HepG2 (cell line): ENCODE measurements around the gene AMOTL2. TPM values are rescaled to one million over a fixed set of nuclear protein-coding genes. Genes with fewer than 3 reads are reported as not detected.

ENCODE experiments used
- AGO1 ChIP-seq: fragments of 200-400 bp; formaldehyde crosslinking; IDR thresholded peaks from 2 replicates; pipeline ENCODE4 v1.6.1; 2017; ENCODE audit warnings: mild to moderate bottlenecking, low read depth, low read length, moderate library complexity; ENCODE audit not compliant: poor library complexity, severe bottlenecking
- DNMT3B ChIP-seq: conservative IDR thresholded peaks from 2 replicates; pipeline ENCODE4 v1.6.1; 2016; ENCODE audit warnings: missing biosample characterization, control low read depth
- HMG20B ChIP-seq: conservative IDR thresholded peaks from 2 replicates; pipeline ENCODE4 v1.6.1; 2016; ENCODE audit warnings: missing genetic modification reagents, missing compliant biosample characterization
- HNRNPUL1 ChIP-seq: fragments of 200-400 bp; formaldehyde crosslinking; IDR thresholded peaks from 2 replicates; pipeline ENCODE4 v1.6.1; 2017; ENCODE audit warnings: low read depth, mild to moderate bottlenecking, low read length, moderate library complexity
- KLF12 ChIP-seq: sonication (generic); formaldehyde crosslinking; IDR thresholded peaks from 2 replicates; pipeline ENCODE4 v1.4.0; 2020; ENCODE audit warnings: missing genetic modification reagents, borderline replicate concordance
- KLF15 ChIP-seq: sonication (generic); formaldehyde crosslinking; IDR thresholded peaks from 2 replicates; pipeline ENCODE4 v1.8.1; 2023; ENCODE audit warnings: borderline replicate concordance, mild to moderate bottlenecking, inconsistent platforms, missing genetic modification reagents, mixed read lengths
- KLF16 ChIP-seq, 2 experiments: sonication (generic) in 1 of 2; formaldehyde crosslinking in 1 of 2; IDR thresholded peaks; 2 replicates each; pipeline versions ENCODE4 v1.6.1 to v1.8.0; 2016 to 2023; ENCODE audit warnings: missing genetic modification reagents in 2 of 2, missing compliant biosample characterization in 1 of 2
- MTA1 ChIP-seq: sonication (generic); formaldehyde crosslinking; IDR thresholded peaks from 2 replicates; pipeline ENCODE4 v1.4.0; 2020; ENCODE audit warnings: missing genetic modification reagents, mild to moderate bottlenecking, borderline replicate concordance
- MYC ChIP-seq: sonication (generic); formaldehyde crosslinking; IDR thresholded peaks from 2 replicates; pipeline ENCODE4 v1.9.0; 2021; ENCODE audit warnings: missing genetic modification reagents, borderline replicate concordance
- NPAS2 ChIP-seq: sonication (generic); formaldehyde crosslinking; IDR thresholded peaks from 2 replicates; pipeline ENCODE4 v1.8.0; 2022; ENCODE audit warnings: mild to moderate bottlenecking, missing genetic modification reagents, borderline replicate concordance
- SIN3A ChIP-seq: IDR thresholded peaks from 2 replicates; pipeline ENCODE4 v1.6.1; 2011; ENCODE audit warnings: low read depth, mild to moderate bottlenecking, control low read depth, low read length, borderline replicate concordance
- SSRP1 ChIP-seq: IDR thresholded peaks from 2 replicates; pipeline ENCODE4 v1.6.1; 2016; ENCODE audit warnings: control low read depth
- TAF1 ChIP-seq: sonication (generic); formaldehyde crosslinking; IDR thresholded peaks from 2 replicates; pipeline ENCODE4 v1.4.0; 2020; ENCODE audit warnings: missing genetic modification reagents
- XBP1 ChIP-seq: sonication (generic); formaldehyde crosslinking; IDR thresholded peaks from 2 replicates; pipeline ENCODE4 v1.5.0; 2020; ENCODE audit warnings: missing genetic modification reagents
- YEATS4 ChIP-seq: sonication (generic); formaldehyde crosslinking; IDR thresholded peaks from 2 replicates; pipeline ENCODE4 v1.4.0; 2020; ENCODE audit warnings: missing genetic modification reagents, borderline replicate concordance
- ZNF260 ChIP-seq: sonication (generic); formaldehyde crosslinking; IDR thresholded peaks from 2 replicates; pipeline ENCODE4 v1.4.0; 2020; ENCODE audit warnings: missing genetic modification reagents, low read depth, mild to moderate bottlenecking, borderline replicate concordance
- ZNF282 ChIP-seq: fragments of 450-650 bp; IDR thresholded peaks from 2 replicates; pipeline ENCODE4 v1.6.1; 2018; ENCODE audit not compliant: partially characterized antibody
- ZNF605 ChIP-seq: sonication (generic); formaldehyde crosslinking; IDR thresholded peaks from 2 replicates; pipeline ENCODE4 v1.8.0; 2022; ENCODE audit warnings: mild to moderate bottlenecking, missing genetic modification reagents
- ZNF75D ChIP-seq: sonication (generic); formaldehyde crosslinking; IDR thresholded peaks from 2 replicates; pipeline ENCODE4 v1.8.1; 2023; ENCODE audit warnings: missing genetic modification reagents, mild to moderate bottlenecking, borderline replicate concordance
- ZNF766 ChIP-seq: sonication (generic); formaldehyde crosslinking; IDR thresholded peaks from 2 replicates; pipeline ENCODE4 v1.5.0; 2020; ENCODE audit warnings: missing genetic modification reagents, borderline replicate concordance
- ZNF775 ChIP-seq: sonication (generic); formaldehyde crosslinking; IDR thresholded peaks from 2 replicates; pipeline ENCODE4 v1.4.0; 2020; ENCODE audit warnings: missing genetic modification reagents, mild to moderate bottlenecking, moderate library complexity, borderline replicate concordance
- ZSCAN22 ChIP-seq: sonication (generic); formaldehyde crosslinking; IDR thresholded peaks from 2 replicates; pipeline ENCODE4 v1.4.0; 2020; ENCODE audit warnings: mild to moderate bottlenecking, missing genetic modification reagents
- polyA plus RNA-seq, 8 experiments: library from polyadenylated mRNA; depleted of rRNA in 3 of 8; stranded (reverse) in 7 of 8; unstranded in 1 of 8; fragments of >200 nt; fragmentation: Illumina TruSeq in 4 of 8; extraction: Trizol in 4 of 8; gene quantifications; 2 replicates each; pipeline versions ENCODE4 v1.2.1 to v1.2.3, GENCODE V29; 2011 to 2016; ENCODE audit warnings: low read depth in 4 of 8, missing spikeins in 1 of 8, mixed read lengths in 1 of 8; ENCODE audit not compliant: insufficient read depth in 1 of 8
- total RNA-seq, 5 experiments: library from RNA; depleted of rRNA; stranded (reverse); fragments of >200 nt; fragmentation: Illumina TruSeq; extraction: Trizol; gene quantifications; 2 replicates each; pipeline ENCODE4 v1.2.3, GENCODE V29; 2016; ENCODE audit warnings: low read depth in 1 of 5
- TF ChIP-seq, protein P1 (sequence below): sonication (generic); formaldehyde crosslinking; IDR thresholded peaks from 2 replicates; pipeline ENCODE4 v1.4.0; 2020; ENCODE audit warnings: missing genetic modification reagents
- TF ChIP-seq, protein P2 (sequence below): sonication (generic); formaldehyde crosslinking; IDR thresholded peaks from 2 replicates; pipeline ENCODE4 v1.9.0; 2022; ENCODE audit warnings: low read depth, missing genetic modification reagents
- TF ChIP-seq, protein P3 (sequence below): fragments of 450-650 bp; IDR thresholded peaks from 2 replicates; pipeline ENCODE4 v1.6.1; 2016

AMOTL2 gene
- total and polyA plus RNA-seq, 2 of the 13 experiments (the other 11 are each of a cell fraction or from before 2014, with no cell fraction given) = 17.3 to 18.5 TPM

DNA sequence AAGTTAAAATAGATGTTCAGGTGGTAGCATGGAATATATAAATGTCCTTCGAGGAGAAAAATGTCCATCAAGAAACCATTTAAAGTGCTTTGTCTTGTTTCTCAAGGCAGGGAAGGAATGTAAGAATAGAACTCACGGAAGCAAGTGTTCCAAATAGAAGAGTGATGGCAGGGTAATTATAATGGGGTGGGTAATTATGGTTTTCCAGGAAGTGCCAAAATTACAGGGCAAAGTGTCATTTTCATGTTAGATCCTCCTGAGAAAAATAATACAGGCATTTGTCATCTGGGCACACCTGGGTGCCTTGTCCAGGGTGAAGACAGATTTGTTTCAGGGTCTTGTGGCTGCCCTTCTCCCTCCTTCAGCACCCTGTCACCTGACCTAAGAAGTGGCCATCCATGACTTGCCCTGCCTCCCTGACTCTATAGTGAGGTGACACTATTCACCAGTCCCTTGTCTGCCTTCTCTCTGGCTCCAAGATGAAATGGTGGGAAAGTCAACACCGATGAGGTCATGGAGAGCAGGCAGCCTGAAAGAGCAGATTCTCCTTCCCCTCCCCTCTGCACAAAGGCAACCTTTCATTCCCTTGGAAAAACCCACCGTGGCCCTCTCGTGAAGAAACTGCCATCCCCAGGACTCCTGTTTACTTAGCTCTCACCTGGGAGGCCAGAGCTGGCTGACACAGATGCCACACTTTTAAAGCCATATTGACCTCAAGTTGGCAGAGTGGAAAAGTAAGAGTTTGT, 45.1 kb upstream of the AMOTL2 start (continued):
- TF ChIP-seq TAF1 (CRISPR knock-in tag) (no peak), SSRP1 (CRISPR knock-in tag) (no peak), AGO1 (no peak), HMG20B (CRISPR knock-in tag) (peak; percentile 58; the same call in 1 of the 2 replicates), YEATS4 (CRISPR knock-in tag) (no peak), KLF16 (CRISPR knock-in tag; IDR thresholded peaks at IDR 0.05) (peak in 1 of 2 experiments; percentile 69; a peak in 1 of 4 replicates), SIN3A (peak; percentile 57; the same call in 1 of the 2 replicates), ZNF775 (CRISPR knock-in tag) (no peak), HNRNPUL1 (no peak), ZNF260 (no peak), XBP1 (CRISPR knock-in tag) (no peak), ZNF75D (CRISPR knock-in tag) (no peak), ZNF605 (CRISPR knock-in tag) (peak; percentile 65; the same call in 1 of the 2 replicates), ZNF766 (CRISPR knock-in tag) (no peak), KLF15 (CRISPR knock-in tag) (no peak), MYC (CRISPR knock-in tag) (peak; percentile 40; the same call in 1 of the 2 replicates), NPAS2 (CRISPR knock-in tag) (no peak), MTA1 (CRISPR knock-in tag) (peak; percentile 61; the same call in 1 of the 2 replicates), ZSCAN22 (CRISPR knock-in tag) (no peak), DNMT3B (CRISPR knock-in tag) (no peak), ZNF282 (no peak), KLF12 (CRISPR knock-in tag) (no peak)
- TF ChIP-seq, protein P1, sequence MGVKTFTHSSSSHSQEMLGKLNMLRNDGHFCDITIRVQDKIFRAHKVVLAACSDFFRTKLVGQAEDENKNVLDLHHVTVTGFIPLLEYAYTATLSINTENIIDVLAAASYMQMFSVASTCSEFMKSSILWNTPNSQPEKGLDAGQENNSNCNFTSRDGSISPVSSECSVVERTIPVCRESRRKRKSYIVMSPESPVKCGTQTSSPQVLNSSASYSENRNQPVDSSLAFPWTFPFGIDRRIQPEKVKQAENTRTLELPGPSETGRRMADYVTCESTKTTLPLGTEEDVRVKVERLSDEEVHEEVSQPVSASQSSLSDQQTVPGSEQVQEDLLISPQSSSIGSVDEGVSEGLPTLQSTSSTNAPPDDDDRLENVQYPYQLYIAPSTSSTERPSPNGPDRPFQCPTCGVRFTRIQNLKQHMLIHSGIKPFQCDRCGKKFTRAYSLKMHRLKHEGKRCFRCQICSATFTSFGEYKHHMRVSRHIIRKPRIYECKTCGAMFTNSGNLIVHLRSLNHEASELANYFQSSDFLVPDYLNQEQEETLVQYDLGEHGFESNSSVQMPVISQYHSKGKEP (CRISPR knock-in tag) = no peak
- TF ChIP-seq, protein P2, sequence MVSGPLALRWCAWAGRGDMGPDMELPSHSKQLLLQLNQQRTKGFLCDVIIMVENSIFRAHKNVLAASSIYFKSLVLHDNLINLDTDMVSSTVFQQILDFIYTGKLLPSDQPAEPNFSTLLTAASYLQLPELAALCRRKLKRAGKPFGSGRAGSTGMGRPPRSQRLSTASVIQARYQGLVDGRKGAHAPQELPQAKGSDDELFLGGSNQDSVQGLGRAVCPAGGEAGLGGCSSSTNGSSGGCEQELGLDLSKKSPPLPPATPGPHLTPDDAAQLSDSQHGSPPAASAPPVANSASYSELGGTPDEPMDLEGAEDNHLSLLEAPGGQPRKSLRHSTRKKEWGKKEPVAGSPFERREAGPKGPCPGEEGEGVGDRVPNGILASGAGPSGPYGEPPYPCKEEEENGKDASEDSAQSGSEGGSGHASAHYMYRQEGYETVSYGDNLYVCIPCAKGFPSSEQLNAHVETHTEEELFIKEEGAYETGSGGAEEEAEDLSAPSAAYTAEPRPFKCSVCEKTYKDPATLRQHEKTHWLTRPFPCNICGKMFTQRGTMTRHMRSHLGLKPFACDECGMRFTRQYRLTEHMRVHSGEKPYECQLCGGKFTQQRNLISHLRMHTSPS (CRISPR knock-in tag) = no peak; the same call in 1 of the 2 replicates
- TF ChIP-seq, protein P3, sequence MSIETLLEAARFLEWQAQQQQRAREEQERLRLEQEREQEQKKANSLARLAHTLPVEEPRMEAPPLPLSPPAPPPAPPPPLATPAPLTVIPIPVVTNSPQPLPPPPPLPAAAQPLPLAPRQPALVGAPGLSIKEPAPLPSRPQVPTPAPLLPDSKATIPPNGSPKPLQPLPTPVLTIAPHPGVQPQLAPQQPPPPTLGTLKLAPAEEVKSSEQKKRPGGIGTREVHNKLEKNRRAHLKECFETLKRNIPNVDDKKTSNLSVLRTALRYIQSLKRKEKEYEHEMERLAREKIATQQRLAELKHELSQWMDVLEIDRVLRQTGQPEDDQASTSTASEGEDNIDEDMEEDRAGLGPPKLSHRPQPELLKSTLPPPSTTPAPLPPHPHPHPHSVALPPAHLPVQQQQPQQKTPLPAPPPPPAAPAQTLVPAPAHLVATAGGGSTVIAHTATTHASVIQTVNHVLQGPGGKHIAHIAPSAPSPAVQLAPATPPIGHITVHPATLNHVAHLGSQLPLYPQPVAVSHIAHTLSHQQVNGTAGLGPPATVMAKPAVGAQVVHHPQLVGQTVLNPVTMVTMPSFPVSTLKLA = no peak
